Psoas muscle (tissue), 8 donors: ENCODE results near the gene MLIP. TPM values are rescaled to one million over a fixed set of nuclear protein-coding genes. Genes with fewer than 3 reads are reported as not detected.

Experiments used
- ATAC-seq, 4 donors: fragments of 200-7000 bp; cut with Tn5 transposase; one replicate each; pipeline ENCODE4 v1.9.1; 2020; ENCODE audit warnings: moderate library complexity in 3 of 4, mild to moderate bottlenecking in 2 of 4
- DNase-seq, 2 donors: peaks; one replicate each; pipeline ENCODE4 v3.0.0-alpha.2; 2020
- H3K27ac ChIP-seq: fragments of 200-600 bp; one replicate; pipeline ENCODE4 v1.8.0; 2022
- H3K27me3 ChIP-seq, 3 donors: fragments of 200-600 bp in 1 of 3; one replicate each; pipeline versions ENCODE4 v1.6.1 to v1.8.0; 2013 to 2022; ENCODE audit warnings: low read length in 2 of 3, mild to moderate bottlenecking in 2 of 3, moderate library complexity in 1 of 3; ENCODE audit not compliant: insufficient read depth in 3 of 3
- H3K36me3 ChIP-seq, 2 donors: fragments of 200-600 bp in 1 of 2; one replicate each; pipeline versions ENCODE4 v1.6.1 to v1.8.0; 2013 to 2022; ENCODE audit warnings: low read depth in 1 of 2, mild to moderate bottlenecking in 1 of 2, moderate library complexity in 1 of 2; ENCODE audit not compliant: insufficient read depth in 1 of 2
- H3K4me1 ChIP-seq: fragments of 200-600 bp; one replicate; pipeline ENCODE4 v1.8.0; 2022
- H3K4me3 ChIP-seq: fragments of 200-600 bp; one replicate; pipeline ENCODE4 v1.8.0; 2022; ENCODE audit warnings: mild to moderate bottlenecking
- H3K9me3 ChIP-seq: fragments of 200-600 bp; one replicate; pipeline ENCODE4 v1.8.0; 2022
- CTCF ChIP-seq: fragments of 200-600 bp; IDR thresholded peaks from one replicate; pipeline ENCODE4 v1.8.0; 2022; ENCODE audit warnings: antibody characterized with exemption
- WGBS, 3 donors: extraction: QIAGEN DNeasy Blood & Tissue Kit; methylation state at CpG; one replicate each; pipeline versions ENCODE4 v1.1.6 to v1.1.7; 2013; 5-methylcytosine and 5-hydroxymethylcytosine counted together
- intact Hi-C, 2 donors: fragments of 100-400 bp; cut with DNase I; formaldehyde crosslinking; loops; one replicate each; pipeline versions ENCODE4 v1.11.0 to v1.14.2; 2022
- polyA plus RNA-seq, 3 donors: library from polyadenylated mRNA; stranded (reverse); fragments of 200-250 nt; gene quantifications; one replicate each; pipeline ENCODE4 v1.2.3, GENCODE V29; 2013
- total RNA-seq, 4 donors: library from RNA; stranded (reverse); fragmentation: NEBNext Ultra II Directional in 2 of 4; extraction: Animal tissue kit (Norgen Biotek cat#: 25700) in 2 of 4; gene quantifications; one replicate each; pipeline versions ENCODE4 v1.2.1 to v1.2.4, GENCODE V29; 2021 to 2023
- donor health status: healthy with polysubstance abuse.
- donor health status: DM: no; HTN: no; CAD: no; lungs with moderate emphysema.
- donor health status: Bipolar disorder and iron deficiency.
- donor health status: healthy.
- donor health status: DM: yes; HTN: yes; CAD: no.
- donor health status: DM: no; HTN: no; CAD: no.
- donor health status: DM: no; HTN: no; CAD: no.
- donor health status: DM: yes; HTN: yes; CAD: no.

Gene MLIP
- total and polyA plus RNA-seq, 7 donors: 51.5 to 365 (median 163) TPM

GRCh38 chr6:54151861-54152260, 40.6 kb downstream of the MLIP start:
- DNase-seq (no peak), ATAC-seq (no peak)
- Histone ChIP-seq H3K27me3 (no peaks in the 10 kb centered on the region), H3K4me1 (peaks cover 7% of the 10 kb centered on the region), H3K4me3 (no peak overlapping the region), H3K36me3 (peaks cover 0 to 39% of the 10 kb centered on the region in 2 donors), H3K27ac (no peak overlapping the region), H3K9me3 (no peaks in the 10 kb centered on the region)
- intact Hi-C loops: loop anchor here in 1 of 2 donors (10.0 kb wide), 1 partner anchor 167 kb away; no protein-coding TSS in a partner anchor
- TF ChIP-seq CTCF: no peak
- 0 to 29% (median 23%) methylated on average over 1 of the region's 1 CpG for WGBS, 3 donors

- Histone ChIP-seq H3K4me3 (no peak overlapping the region), H3K4me1 (peaks cover 7% of the 10 kb centered on the region)
Observed at GRCh38 chr6:54156650-54157250, 45.5 kb downstream of the MLIP start.

GRCh38 chr6:54157405-54157804, 46.2 kb downstream of the MLIP start:
- intact Hi-C loops: loop anchor here in 1 of 2 donors (10.0 kb wide), 1 partner anchor 173 kb away; no protein-coding TSS in a partner anchor
- no peaks in the 10 kb centered on the region for H3K9me3 ChIP-seq
- ATAC-seq (peak in 3 of 4 donors; percentile 26 to 46 (median 40)), DNase-seq (no peak)
- H3K36me3 ChIP-seq: peaks cover 0 to 31% of the 10 kb centered on the region in 2 donors
- no peaks in the 10 kb centered on the region for H3K27me3 ChIP-seq
- H3K4me1 ChIP-seq: peaks cover 7% of the 10 kb centered on the region
- H3K27ac ChIP-seq: peak overlapping the region; percentile 11
- H3K4me3 ChIP-seq: no peak overlapping the region
- no peak for TF ChIP-seq CTCF

More at GRCh38 chr6:54156650-54157250, 45.5 kb downstream of the MLIP start:
- Histone ChIP-seq H3K27me3 (no peaks in the 10 kb centered on the region), H3K36me3 (peaks cover 0 to 30% of the 10 kb centered on the region in 2 donors), H3K9me3 (no peaks in the 10 kb centered on the region), H3K27ac (peak overlapping the region; percentile 31)
- intact Hi-C loops: loop anchor here in 1 of 2 donors (10.0 kb wide), 1 partner anchor 172 kb away; no protein-coding TSS in a partner anchor
- peak in 2 of 4 donors; percentile 18 to 35 for ATAC-seq
- TF ChIP-seq CTCF: no peak
- DNase-seq: no peak

GRCh38 chr6:54173089-54173488, 61.8 kb downstream of the MLIP start:
- peaks cover 0 to 86% of the 10 kb centered on the region in 2 donors for H3K36me3 ChIP-seq
- DNase-seq (no peak), ATAC-seq (peak in 1 of 4 donors; percentile 19)
- no peaks in the 10 kb centered on the region for H3K4me1 ChIP-seq
- no peak overlapping the region for H3K4me3 ChIP-seq
- no peak for TF ChIP-seq CTCF
- no peak overlapping the region for H3K27ac ChIP-seq
- intact Hi-C loops: no loop called here
- no peaks in the 10 kb centered on the region for H3K27me3 ChIP-seq
- H3K9me3 ChIP-seq: no peaks in the 10 kb centered on the region

- Histone ChIP-seq H3K27me3 (no peaks in the 10 kb centered on the region), H3K27ac (no peak overlapping the region), H3K4me3 (no peak overlapping the region), H3K4me1 (no peaks in the 10 kb centered on the region), H3K9me3 (no peaks in the 10 kb centered on the region), H3K36me3 (peaks cover 2 to 54% of the 10 kb centered on the region in 2 donors)
- intact Hi-C loops: no loop called here
- TF ChIP-seq CTCF: no peak
- 0 to 47% (median 0%) methylated on average over 1 of the region's 1 CpG for WGBS, 3 donors
- DNase-seq (no peak), ATAC-seq (peak in 1 of 4 donors; percentile 3)
Observed at GRCh38 chr6:54179152-54179551, 67.9 kb downstream of the MLIP start.
